B cell (primary cell): ENCODE data around the gene LYSMD3. TPM values are rescaled to one million over a fixed set of nuclear protein-coding genes. Genes with fewer than 3 reads are reported as not detected.

Experiments used
- ATAC-seq: fragments of 200-7000 bp; cut with Tn5 transposase; one replicate; pipeline ENCODE4 v1.10.0; 2021; ENCODE audit warnings: low read depth, mild to moderate bottlenecking, moderate number of reproducible peaks, moderate library complexity
- CTCF ChIA-PET: fragments of 350-600 bp; sonication (Branson Sonifier 250); formaldehyde crosslinking; loops from one replicate; lab custom pipeline; 2021; ENCODE audit warnings: antibody characterized with exemption, inconsistent platforms; lab: Charles Lee
- POLR2A ChIA-PET: fragments of 350-600 bp; sonication (Branson Sonifier 250); formaldehyde crosslinking; loops from one replicate; lab custom pipeline; 2021; ENCODE audit warnings: antibody characterized with exemption; lab: Charles Lee
- DNase-seq: peaks from one replicate; pipeline ENCODE4 v3.0.0; 2013
- H2AFZ ChIP-seq: 2 replicates; pipeline ENCODE4 v1.6.1; 2012; ENCODE audit warnings: mild to moderate bottlenecking, low read depth, low read length; ENCODE audit not compliant: insufficient read depth, poor library complexity, severe bottlenecking
- H3K27ac ChIP-seq, 2 donors: 1 replicate in 1 of 2; 2 replicates in 1 of 2; pipeline ENCODE4 v1.5.1; 2012 to 2013; ENCODE audit warnings: low read length in 2 of 2, mild to moderate bottlenecking in 2 of 2, moderate library complexity in 1 of 2
- H3K27me3 ChIP-seq, 4 experiments: fragments of 200-600 bp in 1 of 4; sonication (generic) in 1 of 4; replicated peaks in 1 of 4; 1 replicate in 2 of 4; 2 replicates in 2 of 4; pipeline versions ENCODE4 v1.6.1 to v1.7.0; 2013 to 2016; ENCODE audit warnings: low read length in 3 of 4, mild to moderate bottlenecking in 2 of 4, mixed read lengths in 1 of 4, moderate library complexity in 1 of 4; ENCODE audit not compliant: insufficient read depth in 4 of 4, control insufficient read depth in 3 of 4; ENCODE audit errors: control extremely low read depth in 1 of 4
- H3K36me3 ChIP-seq, 2 experiments: replicated peaks in 1 of 2; 1 replicate in 1 of 2; 2 replicates in 1 of 2; pipeline versions ENCODE4 v1.6.1 to v1.7.1; 2013; ENCODE audit warnings: low read length in 1 of 2; ENCODE audit not compliant: insufficient read depth in 2 of 2, control insufficient read depth in 1 of 2; ENCODE audit errors: control extremely low read depth in 1 of 2, extremely low read depth in 1 of 2
- H3K4me1 ChIP-seq, 2 donors: fragments of 200-600 bp in 1 of 2; sonication (generic) in 1 of 2; 1 replicate in 1 of 2; 2 replicates in 1 of 2; pipeline versions ENCODE4 v1.5.1 to v1.6.1; 2013 to 2017; ENCODE audit warnings: low read length in 2 of 2; ENCODE audit not compliant: control insufficient read depth in 2 of 2, insufficient read depth in 2 of 2
- H3K4me2 ChIP-seq: replicated peaks from 2 replicates; pipeline ENCODE3; 2012; ENCODE audit warnings: mild to moderate bottlenecking, low read depth, low read length; ENCODE audit not compliant: poor library complexity, severe bottlenecking
- H3K4me3 ChIP-seq, 5 experiments: fragments of 200-600 bp in 1 of 5; sonication (generic) in 1 of 5; 1 replicate in 3 of 5; 2 replicates in 2 of 5; pipeline versions ENCODE4 v1.5.1 to v1.7.0; 2011 to 2016; ENCODE audit warnings: low read length in 4 of 5, mild to moderate bottlenecking in 4 of 5, low read depth in 2 of 5, control low read depth in 1 of 5, moderate library complexity in 1 of 5; ENCODE audit not compliant: insufficient read depth in 1 of 5; ENCODE audit errors: control extremely low read depth in 1 of 5, extremely low read depth in 1 of 5
- H3K79me2 ChIP-seq: fragments of 200-600 bp; sonication (generic); one replicate; pipeline ENCODE4 v1.6.0; 2016; ENCODE audit warnings: low read length; ENCODE audit not compliant: control insufficient read depth, insufficient read depth
- H3K9ac ChIP-seq: fragments of 200-600 bp; sonication (generic); 2 replicates; pipeline ENCODE4 v1.6.1; 2017; ENCODE audit warnings: mild to moderate bottlenecking, low read length, moderate library complexity
- H3K9me3 ChIP-seq, 3 donors: one replicate each; pipeline versions ENCODE4 v1.6.1 to v1.7.1; 2013; ENCODE audit warnings: low read length in 2 of 3; ENCODE audit not compliant: control insufficient read depth in 2 of 3, insufficient read depth in 1 of 3; ENCODE audit errors: control extremely low read depth in 1 of 3
- H4K20me1 ChIP-seq: 2 replicates; pipeline ENCODE4 v1.6.0; 2012; ENCODE audit warnings: mild to moderate bottlenecking, low read length; ENCODE audit not compliant: insufficient read depth, control insufficient read depth, poor library complexity, severe bottlenecking
- H3K27ac Mint-ChIP-seq: one replicate; pipeline ENCODE4 v1.8.0; 2021; ENCODE audit warnings: mixed read lengths
- H3K27me3 Mint-ChIP-seq: one replicate; pipeline ENCODE4 v1.8.0; 2021; ENCODE audit warnings: mixed read lengths
- H3K4me1 Mint-ChIP-seq: one replicate; pipeline ENCODE4 v1.8.0; 2021; ENCODE audit warnings: mixed read lengths
- H3K4me3 Mint-ChIP-seq: one replicate; pipeline ENCODE4 v1.8.0; 2021; ENCODE audit warnings: mixed read lengths
- H3K9me3 Mint-ChIP-seq: one replicate; pipeline ENCODE4 v1.8.0; 2022; ENCODE audit warnings: mixed read lengths; ENCODE audit not compliant: insufficient read depth
- CTCF ChIP-seq: fragments of 200-600 bp; IDR thresholded peaks from one replicate; pipeline ENCODE4 v1.8.0; 2022; ENCODE audit warnings: antibody characterized with exemption, mild to moderate bottlenecking
- EZH2 ChIP-seq: IDR thresholded peaks from 2 replicates; pipeline ENCODE4 v1.6.1; 2012; ENCODE audit warnings: borderline replicate concordance, low read depth, mild to moderate bottlenecking, moderate library complexity, low read length; ENCODE audit not compliant: insufficient read depth, poor library complexity, severe bottlenecking
- WGBS: methylation state at CpG from one replicate; pipeline ENCODE4 v1.1.5; 2013; ENCODE audit warnings: missing lambda C conversion rate; ENCODE audit not compliant: insufficient coverage; 5-methylcytosine and 5-hydroxymethylcytosine counted together
- intact Hi-C: fragments of 100-400 bp; cut with micrococcal nuclease; formaldehyde crosslinking; loops from one replicate; pipeline ENCODE4 v1.10.0; 2022
- polyA plus RNA-seq: library from polyadenylated mRNA; depleted of rRNA; stranded (reverse); fragments of >200 nt; gene quantifications from 2 replicates; pipeline ENCODE4 v1.2.3, GENCODE V29; 2012
- total RNA-seq, 2 donors: library from RNA; stranded (reverse); fragments of 120-200 nt in 1 of 2; gene quantifications; 1 replicate in 1 of 2; 2 replicates in 1 of 2; pipeline versions ENCODE4 v1.2.3 to v1.2.4, GENCODE V29; 2013 to 2022

LYSMD3 gene
- total and polyA plus RNA-seq, 2 donors (not counting 1 experiment from before 2014, with no cell fraction given): 6.0 to 25.2 TPM

- CTCF ChIA-PET: no interaction called here
- H3K27me3 ChIP-seq: no peaks in the 10 kb centered on the region
- H3K9me3 Mint-ChIP-seq: no peaks in the 10 kb centered on the region
- no peak overlapping the region for H2AFZ ChIP-seq
- H3K27me3 Mint-ChIP-seq: no peaks in the 10 kb centered on the region
- no peak overlapping the region for H3K27ac Mint-ChIP-seq
- no peak overlapping the region for H3K4me3 Mint-ChIP-seq
- ATAC-seq (no peak), DNase-seq (no peak)
- H3K79me2 ChIP-seq: no peaks in the 10 kb centered on the region
- H3K27ac ChIP-seq: no peak overlapping the region
- H3K9me3 ChIP-seq: no peaks in the 10 kb centered on the region
- H3K9ac ChIP-seq: no peak overlapping the region
- peaks cover 12 to 32% of the 10 kb centered on the region in 2 experiments for H3K36me3 ChIP-seq
- no peak overlapping the region for H3K4me3 ChIP-seq
- no peak for TF ChIP-seq CTCF
- no peak for TF ChIP-seq EZH2
- intact Hi-C loops: no loop called here
- peaks cover 5% of the 10 kb centered on the region for H3K4me1 Mint-ChIP-seq
- H3K4me2 ChIP-seq: no peak overlapping the region
- POLR2A ChIA-PET: no interaction called here
- peaks cover 3% of the 10 kb centered on the region for H4K20me1 ChIP-seq
- no peaks in the 10 kb centered on the region for H3K4me1 ChIP-seq
Measured at GRCh38 chr5:90518661-90519060, 10.7 kb downstream of the LYSMD3 start.

GRCh38 chr5:90514520-90514919, 14.9 kb downstream of the LYSMD3 start:
- Mint-ChIP-seq H3K27ac (no peak overlapping the region), H3K4me1 (peaks cover 5% of the 10 kb centered on the region), H3K9me3 (no peaks in the 10 kb centered on the region), H3K27me3 (no peaks in the 10 kb centered on the region), H3K4me3 (no peak overlapping the region)
- no peak overlapping the region for H2AFZ ChIP-seq
- no peak overlapping the region for H3K4me3 ChIP-seq
- no peaks in the 10 kb centered on the region for H4K20me1 ChIP-seq
- no peak for TF ChIP-seq EZH2
- no peak for TF ChIP-seq CTCF
- no CpG with 5 or more reads among the region's 3 CpGs for WGBS
- H3K4me1 ChIP-seq: no peaks in the 10 kb centered on the region
- intact Hi-C loops: no loop called here
- no peaks in the 10 kb centered on the region for H3K27me3 ChIP-seq
- ChIA-PET CTCF (no interaction called here), POLR2A (no interaction called here)
- peaks cover 4 to 5% of the 10 kb centered on the region in 2 experiments for H3K36me3 ChIP-seq
- no peaks in the 10 kb centered on the region for H3K79me2 ChIP-seq
- H3K4me2 ChIP-seq: no peak overlapping the region
- ATAC-seq (no peak), DNase-seq (no peak)
- H3K27ac ChIP-seq: no peak overlapping the region
- H3K9ac ChIP-seq: no peak overlapping the region
- no peaks in the 10 kb centered on the region for H3K9me3 ChIP-seq
